OCI-LY3 (cell line): ENCODE results near the gene CHCHD1.

ENCODE experiments used
- H2AFZ ChIP-seq: fragments of 200-600, 300-600 bp; shearing (Covaris generic); 2 replicates; pipeline ENCODE4 v1.6.0; 2014; ENCODE audit warnings: antibody characterized with exemption, low read depth, low read length
- H3K27ac ChIP-seq: fragments of 200-600, 300-600 bp; sonication (generic); 2 replicates; pipeline ENCODE4 v1.5.1; 2014; ENCODE audit warnings: mild to moderate bottlenecking, low read length, moderate library complexity, mixed read lengths
- H3K27me3 ChIP-seq: fragments of 200-600, 300-600 bp; sonication (generic); 2 replicates; pipeline ENCODE4 v1.6.1; 2014; ENCODE audit warnings: low read depth, low read length, mixed read lengths
- H3K36me3 ChIP-seq: fragments of 200-600, 300-600 bp; sonication (generic); replicated peaks from 2 replicates; pipeline ENCODE3; 2014; ENCODE audit warnings: low read depth, low read length, mixed read lengths
- H3K4me1 ChIP-seq: fragments of 300-600, 200-600 bp; sonication (generic); 2 replicates; pipeline ENCODE4 v1.6.1; 2014; ENCODE audit warnings: low read length, mixed read lengths
- H3K4me2 ChIP-seq: fragments of 200-600, 300-600 bp; sonication (generic); 2 replicates; pipeline ENCODE4 v1.6.1; 2014; ENCODE audit warnings: low read length, mixed read lengths
- H3K4me3 ChIP-seq: fragments of 300-600, 200-600 bp; sonication (generic); 2 replicates; pipeline ENCODE4 v1.5.1; 2014; ENCODE audit warnings: antibody characterized with exemption, mild to moderate bottlenecking, low read length, moderate library complexity
- H3K79me2 ChIP-seq: fragments of 300-600, 200-600 bp; shearing (Covaris generic); 2 replicates; pipeline ENCODE4 v1.6.1; 2014; ENCODE audit warnings: mild to moderate bottlenecking, low read length, mixed read lengths
- H3K9ac ChIP-seq: fragments of 300-600, 200-600 bp; shearing (Covaris generic); 2 replicates; pipeline ENCODE4 v1.6.0; 2014; ENCODE audit warnings: mild to moderate bottlenecking, low read length, moderate library complexity
- H3K9me3 ChIP-seq: fragments of 200-600, 300-600 bp; shearing (Covaris generic); 2 replicates; pipeline ENCODE4 v1.6.1; 2014; ENCODE audit warnings: low read length, mixed read lengths; ENCODE audit not compliant: insufficient read depth
- H4K20me1 ChIP-seq: fragments of 200-600, 300-600 bp; sonication (generic); 2 replicates; pipeline ENCODE4 v1.6.1; 2016; ENCODE audit warnings: low read length, mixed read lengths; ENCODE audit not compliant: insufficient read depth
- CTCF ChIP-seq: fragments of 200-600, 300-600 bp; sonication (generic); IDR thresholded peaks from 2 replicates; pipeline ENCODE4 v1.5.1; 2014; ENCODE audit warnings: antibody characterized with exemption, low read length, low read depth
- EZH2phosphoT487 ChIP-seq: fragments of 200-600 bp; shearing (Covaris generic); IDR thresholded peaks from 2 replicates; pipeline ENCODE4 v1.6.1; 2018; ENCODE audit warnings: antibody characterized with exemption, mixed run types, low read depth

CHCHD1 gene

GRCh38 chr10:73773152-73773879 lies 8.5 kb upstream of the CHCHD1 start:
- Histone ChIP-seq H3K4me3 (peak overlapping the region; percentile 90), H4K20me1 (0 out of 2 replicates have a peak, but pooled peaks cover 7% of the 10 kb centered on the region), H3K4me2 (peak overlapping the region; percentile 89), H3K9ac (peak overlapping the region; percentile 78), H3K36me3 (peaks cover 42% of the 10 kb centered on the region), H3K9me3 (no peaks in the 10 kb centered on the region), H3K27ac (peak overlapping the region; percentile 81), H3K79me2 (peaks cover 46% of the 10 kb centered on the region), H3K27me3 (no peaks in the 10 kb centered on the region), H2AFZ (no peak overlapping the region), H3K4me1 (peaks cover 27% of the 10 kb centered on the region)
- no peak for TF ChIP-seq CTCF
- TF ChIP-seq EZH2phosphoT487: no peak

GRCh38 chr10:73774637-73775036 lies 7.2 kb upstream of the CHCHD1 start:
- TF ChIP-seq CTCF: no peak
- TF ChIP-seq EZH2phosphoT487: no peak
- Histone ChIP-seq H3K4me1 (peaks cover 16% of the 10 kb centered on the region), H3K9me3 (no peaks in the 10 kb centered on the region), H3K79me2 (peaks cover 48% of the 10 kb centered on the region), H3K27ac (no peak overlapping the region), H3K9ac (peak overlapping the region; percentile 44), H4K20me1 (0 out of 2 replicates have a peak, but pooled peaks cover 7% of the 10 kb centered on the region), H3K4me2 (peak overlapping the region; percentile 89), H3K4me3 (peak overlapping the region; percentile 90), H3K36me3 (peaks cover 35% of the 10 kb centered on the region), H2AFZ (no peak overlapping the region), H3K27me3 (no peaks in the 10 kb centered on the region)

- Histone ChIP-seq H3K9me3 (no peaks in the 10 kb centered on the region), H3K4me1 (peaks cover 30% of the 10 kb centered on the region), H2AFZ (no peak overlapping the region), H4K20me1 (0 out of 2 replicates have a peak, but pooled peaks cover 7% of the 10 kb centered on the region), H3K9ac (no peak overlapping the region), H3K27me3 (no peaks in the 10 kb centered on the region), H3K79me2 (peaks cover 75% of the 10 kb centered on the region), H3K4me2 (no peak overlapping the region), H3K36me3 (peaks cover 19% of the 10 kb centered on the region), H3K27ac (no peak overlapping the region), H3K4me3 (no peak overlapping the region)
- TF ChIP-seq EZH2phosphoT487 (no peak), CTCF (no peak)
Observed at GRCh38 chr10:73779018-73779417, 2.8 kb upstream of the CHCHD1 start.

- peaks cover 75% of the 10 kb centered on the region for H3K79me2 ChIP-seq
- no peaks in the 10 kb centered on the region for H3K27me3 ChIP-seq
- H3K36me3 ChIP-seq: peaks cover 18% of the 10 kb centered on the region
- no peak overlapping the region for H3K4me2 ChIP-seq
- no peak for TF ChIP-seq EZH2phosphoT487
- TF ChIP-seq CTCF: no peak
- no peak overlapping the region for H3K27ac ChIP-seq
- 0 out of 2 replicates have a peak, but pooled peaks cover 7% of the 10 kb centered on the region for H4K20me1 ChIP-seq
- H3K4me3 ChIP-seq: no peak overlapping the region
- no peak overlapping the region for H2AFZ ChIP-seq
- no peaks in the 10 kb centered on the region for H3K9me3 ChIP-seq
- H3K9ac ChIP-seq: no peak overlapping the region
- peaks cover 29% of the 10 kb centered on the region for H3K4me1 ChIP-seq
Observed at GRCh38 chr10:73779539-73780197, 2.2 kb upstream of the CHCHD1 start.
